ENCODE measurements around the gene NEDD4L.

DNA sequence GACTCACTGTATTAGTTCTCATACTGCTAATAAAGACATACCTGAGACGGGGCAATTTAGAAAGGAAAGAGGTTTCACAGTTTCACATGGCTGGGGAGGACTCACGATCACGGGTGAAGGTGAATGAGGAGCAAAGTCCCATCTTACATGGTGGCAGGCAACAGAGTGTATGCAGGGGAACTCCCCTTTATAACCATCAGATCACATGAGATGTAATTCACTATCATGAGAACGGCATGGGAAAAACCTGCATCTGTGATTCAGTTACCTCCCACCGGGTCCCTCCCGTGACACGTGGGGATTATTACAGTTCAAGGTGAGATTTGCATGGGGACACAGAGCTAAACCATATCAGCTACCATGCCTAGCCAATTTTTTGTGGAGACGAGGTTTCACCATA, 168.2 kb downstream of the NEDD4L start:
- TF ChIP-seq POLR2AphosphoS5 (IDR thresholded peaks at IDR 0.05) (no peak), POLR2A (IDR thresholded peaks at IDR 0.05) (no peak)
- TF ChIP-seq, protein P1, sequence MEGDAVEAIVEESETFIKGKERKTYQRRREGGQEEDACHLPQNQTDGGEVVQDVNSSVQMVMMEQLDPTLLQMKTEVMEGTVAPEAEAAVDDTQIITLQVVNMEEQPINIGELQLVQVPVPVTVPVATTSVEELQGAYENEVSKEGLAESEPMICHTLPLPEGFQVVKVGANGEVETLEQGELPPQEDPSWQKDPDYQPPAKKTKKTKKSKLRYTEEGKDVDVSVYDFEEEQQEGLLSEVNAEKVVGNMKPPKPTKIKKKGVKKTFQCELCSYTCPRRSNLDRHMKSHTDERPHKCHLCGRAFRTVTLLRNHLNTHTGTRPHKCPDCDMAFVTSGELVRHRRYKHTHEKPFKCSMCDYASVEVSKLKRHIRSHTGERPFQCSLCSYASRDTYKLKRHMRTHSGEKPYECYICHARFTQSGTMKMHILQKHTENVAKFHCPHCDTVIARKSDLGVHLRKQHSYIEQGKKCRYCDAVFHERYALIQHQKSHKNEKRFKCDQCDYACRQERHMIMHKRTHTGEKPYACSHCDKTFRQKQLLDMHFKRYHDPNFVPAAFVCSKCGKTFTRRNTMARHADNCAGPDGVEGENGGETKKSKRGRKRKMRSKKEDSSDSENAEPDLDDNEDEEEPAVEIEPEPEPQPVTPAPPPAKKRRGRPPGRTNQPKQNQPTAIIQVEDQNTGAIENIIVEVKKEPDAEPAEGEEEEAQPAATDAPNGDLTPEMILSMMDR (IDR thresholded peaks at IDR 0.05), result no peak

Data from sigmoid colon (tissue), 4 donors.